GM19452 (cell line): Measurements from ENCODE around the gene ZDHHC13.

Experiments used
- ATAC-seq: cut with Tn5 transposase; IDR thresholded peaks from one replicate; pipeline ENCODE4 v1.9.1; 2021; ENCODE audit not compliant: unreplicated experiment

The ZDHHC13 gene

DNA sequence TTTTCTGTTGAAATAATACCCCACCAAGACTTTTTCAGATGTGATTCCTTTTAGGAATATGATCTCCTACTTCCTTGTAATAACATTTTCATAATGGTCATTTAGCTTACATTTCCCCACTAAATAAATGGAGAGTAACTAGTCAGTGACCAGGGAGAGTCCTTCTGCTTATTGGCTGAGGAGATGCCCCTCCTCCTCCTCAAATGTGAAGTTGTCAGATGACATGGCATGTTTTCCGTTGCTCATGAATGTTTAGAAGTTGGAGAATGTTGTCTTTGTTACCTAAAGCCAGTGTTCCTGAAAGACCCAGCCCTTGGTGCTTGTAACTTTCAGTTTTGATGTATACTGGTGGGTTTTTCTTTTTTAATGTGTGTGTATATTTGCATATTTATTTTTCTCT is 46.6 kb downstream of the ZDHHC13 start:
- ATAC-seq, result no peak

DNA sequence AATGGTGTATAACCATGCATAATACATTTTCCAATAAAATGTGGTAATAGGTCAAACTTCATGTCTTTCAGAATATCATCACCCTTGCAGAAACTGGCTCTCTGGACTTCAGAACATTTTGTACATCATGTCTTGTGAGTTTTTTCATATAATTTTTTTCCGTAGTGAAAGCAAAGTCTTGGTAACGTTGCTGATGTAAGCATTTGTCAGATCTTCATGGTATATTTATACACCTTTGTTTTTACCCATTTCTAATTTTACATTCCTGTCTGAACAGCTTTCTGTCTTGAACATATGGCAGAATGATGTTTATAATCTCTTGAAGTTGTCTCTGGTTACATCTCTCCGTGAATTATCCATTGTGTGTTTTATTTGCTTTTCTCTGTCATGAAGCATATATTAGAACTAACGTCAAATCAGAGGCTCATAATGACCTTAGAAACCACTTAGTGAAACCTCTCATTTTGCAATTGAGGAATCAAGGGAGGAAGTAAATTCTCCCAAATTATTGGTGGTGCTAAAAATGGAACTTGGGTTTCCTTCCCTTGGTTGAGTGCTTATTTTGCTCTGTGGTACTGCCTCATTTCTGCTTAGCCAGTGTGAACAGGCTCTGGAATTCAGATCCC is 47.4 kb downstream of the ZDHHC13 start:
- no peak for ATAC-seq

GRCh38 chr11:19164881-19165280 is 47.9 kb downstream of the ZDHHC13 start:
- ATAC-seq, result no peak

DNA sequence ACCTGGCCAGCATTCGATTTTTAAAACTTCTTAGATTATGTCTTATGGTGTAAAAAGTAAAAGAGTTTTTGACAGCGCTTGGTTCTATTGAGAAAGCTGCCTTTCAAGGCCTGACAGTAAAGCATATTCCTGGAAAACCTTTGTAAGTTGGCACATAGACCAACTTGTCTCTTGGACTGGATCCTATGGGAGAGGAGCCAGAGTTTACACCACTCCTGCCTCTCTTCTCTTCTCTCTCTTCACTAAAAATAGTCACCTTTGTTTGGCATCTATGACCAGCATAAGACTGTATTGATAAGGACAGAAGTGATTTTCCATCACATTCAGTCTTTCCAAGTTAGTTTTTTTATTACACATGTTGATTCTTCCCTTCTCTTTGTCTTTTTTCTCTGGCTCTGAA is 51.1 kb downstream of the ZDHHC13 start:
- no peak for ATAC-seq

GRCh38 chr11:19173004-19173689 is 56.2 kb downstream of the ZDHHC13 start:
- ATAC-seq, result no peak

GRCh38 chr11:19173964-19174638 is 57.1 kb downstream of the ZDHHC13 start:
- ATAC-seq, result no peak

GRCh38 chr11:19176629-19177186 is 59.7 kb downstream of the ZDHHC13 start:
- no peak for ATAC-seq

GRCh38 chr11:19181531-19182261 is 64.7 kb downstream of the ZDHHC13 start:
- ATAC-seq, result no peak

- ATAC-seq, result no peak
Observed at GRCh38 chr11:19183646-19184045, 66.7 kb downstream of the ZDHHC13 start.

DNA sequence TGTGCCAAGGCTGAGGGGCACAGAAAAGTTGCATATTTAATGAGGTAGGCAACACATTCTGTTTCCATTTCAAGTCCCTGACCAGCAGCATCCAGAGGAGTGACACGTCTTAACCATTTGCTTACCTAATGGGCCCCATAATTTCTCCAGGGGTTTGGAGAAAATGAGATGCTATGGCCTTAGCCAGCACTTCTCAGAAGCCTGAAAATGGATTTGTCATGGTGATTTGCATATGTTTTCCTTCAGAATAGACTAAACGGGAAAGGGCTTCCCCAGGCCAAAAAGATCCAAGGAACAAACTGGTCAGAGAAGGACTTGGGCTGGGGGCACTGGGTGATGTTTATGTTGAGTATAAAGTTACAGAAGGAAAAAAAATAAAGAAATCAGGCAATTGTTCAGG is 68.1 kb downstream of the ZDHHC13 start:
- no peak for ATAC-seq

GRCh38 chr11:19185516-19186052 is 68.6 kb downstream of the ZDHHC13 start:
- no peak for ATAC-seq

- ATAC-seq, result no peak
Observed at GRCh38 chr11:19187114-19187832, 70.3 kb downstream of the ZDHHC13 start.

GRCh38 chr11:19187833-19188258 is 70.9 kb downstream of the ZDHHC13 start:
- no peak for ATAC-seq

DNA sequence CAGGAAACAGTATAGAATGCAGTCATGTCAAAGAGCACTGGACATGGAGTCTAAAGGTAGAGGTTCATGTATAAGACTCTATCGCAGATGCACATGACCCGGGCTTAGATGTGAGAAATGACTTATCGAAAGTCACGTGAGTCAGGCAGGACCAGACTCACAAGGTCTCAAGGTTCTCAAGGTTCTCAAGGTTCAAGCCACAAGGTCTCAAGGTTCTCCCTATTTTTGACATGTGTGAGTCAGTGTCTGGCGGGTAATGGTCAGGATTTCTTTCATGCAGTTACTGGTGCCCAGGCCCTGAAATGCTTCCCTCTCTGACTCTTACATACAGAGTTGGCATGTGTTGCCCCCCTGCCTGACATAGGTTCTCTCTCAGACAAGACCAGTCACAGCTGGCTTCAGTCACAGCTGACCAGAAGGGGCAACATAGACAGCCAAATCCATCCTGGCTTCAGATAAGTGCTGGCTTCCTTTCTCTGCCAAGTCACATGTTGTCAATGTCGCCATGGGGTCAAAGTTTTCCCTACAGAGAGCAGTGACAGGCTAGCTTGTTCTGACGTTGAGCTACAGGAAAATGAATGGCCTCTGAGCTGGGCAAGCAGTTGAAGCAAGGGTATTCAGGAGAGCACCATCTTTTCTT is 74.7 kb downstream of the ZDHHC13 start:
- ATAC-seq, result no peak

DNA sequence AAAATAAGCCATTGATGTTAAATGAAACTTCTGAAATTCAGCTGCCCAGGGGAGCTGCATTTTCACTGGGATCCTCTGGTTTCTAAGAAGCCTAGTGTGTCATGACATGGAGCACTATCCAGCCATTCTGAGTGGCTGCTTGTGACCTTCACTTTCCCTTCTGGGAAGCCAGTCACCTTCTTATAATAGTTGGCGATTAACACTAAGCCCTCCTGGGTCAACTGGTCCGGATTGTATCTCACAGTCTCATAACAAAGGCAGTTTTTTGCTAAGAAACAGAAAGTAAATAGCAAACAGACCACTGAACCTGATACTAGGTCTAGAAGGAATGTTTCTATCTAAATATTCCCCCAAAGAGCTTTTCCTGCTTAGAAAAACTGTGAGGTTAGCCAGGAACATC is 76.9 kb downstream of the ZDHHC13 start:
- no peak for ATAC-seq

DNA sequence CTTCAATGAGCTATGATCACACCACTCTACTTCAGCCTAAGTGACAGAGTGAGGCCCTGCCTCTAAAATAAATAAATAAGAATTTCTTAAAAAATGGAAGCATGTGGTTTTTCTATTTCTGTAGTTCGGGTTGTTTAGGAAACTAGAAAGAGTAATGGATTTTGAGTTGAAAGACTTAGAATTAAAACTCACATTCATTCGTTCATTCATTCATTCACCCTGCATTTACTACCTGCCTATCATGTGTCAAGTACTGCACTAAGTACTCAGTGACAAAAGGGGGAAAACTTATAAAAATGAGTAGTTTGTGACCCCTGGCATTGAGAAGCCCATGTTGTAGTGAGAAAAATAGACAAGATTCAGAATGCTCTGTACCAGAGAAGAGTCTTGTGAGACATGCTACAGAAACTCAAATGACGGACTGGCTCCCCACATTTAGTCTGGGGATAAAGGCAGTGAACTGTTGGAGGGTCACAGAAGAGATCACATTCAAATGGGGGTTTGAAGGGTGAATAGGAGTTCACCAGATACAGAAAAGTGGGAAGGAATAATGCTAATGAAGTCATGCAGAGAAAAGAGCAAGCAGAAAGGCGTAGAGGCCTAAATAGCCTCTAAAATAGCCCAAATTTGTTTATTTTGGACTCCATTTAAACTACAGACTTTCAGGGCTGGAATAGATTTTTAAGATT is 77.8 kb downstream of the ZDHHC13 start:
- ATAC-seq, result no peak

GRCh38 chr11:19196432-19196831 is 79.5 kb downstream of the ZDHHC13 start:
- no peak for ATAC-seq

DNA sequence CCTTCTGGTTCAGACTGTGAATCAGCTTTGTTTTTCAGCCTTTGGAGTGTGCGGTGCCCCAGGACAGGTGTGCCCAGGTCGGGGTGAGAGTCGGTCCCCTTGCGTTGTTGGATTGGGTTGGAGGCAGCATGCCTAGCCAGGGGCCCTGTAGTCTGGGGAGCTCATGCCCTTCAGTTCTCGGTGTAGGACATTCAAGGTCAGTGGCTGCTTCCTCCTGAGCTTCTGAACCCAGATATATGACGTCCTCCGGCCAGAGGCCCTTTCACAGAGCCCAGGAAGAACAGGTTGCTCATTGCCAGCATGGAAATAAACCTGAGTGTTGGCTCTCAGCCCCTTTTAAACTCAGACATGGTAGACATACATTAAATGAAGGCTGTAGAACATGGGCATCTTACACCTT is 82.1 kb downstream of the ZDHHC13 start:
- no peak for ATAC-seq

- no peak for ATAC-seq
Observed at GRCh38 chr11:19199771-19200170, 82.8 kb downstream of the ZDHHC13 start.
